WTC11 (cell line): Measurements from ENCODE around the gene ARHGEF17. TPM values are rescaled to one million over a fixed set of nuclear protein-coding genes. Genes with fewer than 3 reads are reported as not detected.

ENCODE experiments used
- ATAC-seq: fragments of 200-7000 bp; cut with Tn5 transposase; 2 replicates; pipeline ENCODE4 v1.10.0; 2021; ENCODE audit warnings: mild to moderate bottlenecking, moderate library complexity
- CTCF ChIA-PET: fragments of 300-600 bp; sonication (Branson Sonifier 250); formaldehyde crosslinking; loops from one replicate; lab custom pipeline; 2021; ENCODE audit warnings: antibody characterized with exemption; lab: Charles Lee
- POLR2A ChIA-PET: fragments of 350-600 bp; sonication (Branson Sonifier 250); formaldehyde crosslinking; loops from one replicate; lab custom pipeline; 2021; ENCODE audit warnings: antibody characterized with exemption; lab: Charles Lee
- DNase-seq: peaks from one replicate; pipeline ENCODE4 v3.0.0; 2021; ENCODE audit warnings: low spot score
- H3K27ac Mint-ChIP-seq: 2 replicates; pipeline ENCODE4 v1.8.0; 2021; ENCODE audit warnings: mixed read lengths
- H3K27me3 Mint-ChIP-seq: 2 replicates; pipeline ENCODE4 v1.8.0; 2021; ENCODE audit warnings: low read depth, mild to moderate bottlenecking, moderate library complexity, mixed read lengths
- H3K36me3 Mint-ChIP-seq: 2 replicates; pipeline ENCODE4 v1.8.0; 2021; ENCODE audit warnings: mixed read lengths
- H3K4me1 Mint-ChIP-seq: 2 replicates; pipeline ENCODE4 v1.8.0; 2022; ENCODE audit warnings: mixed read lengths
- H3K4me3 Mint-ChIP-seq: 2 replicates; pipeline ENCODE4 v1.8.0; 2021; ENCODE audit warnings: mild to moderate bottlenecking, moderate library complexity, mixed read lengths
- H3K9me3 Mint-ChIP-seq: 2 replicates; pipeline ENCODE4 v1.8.0; 2021; ENCODE audit warnings: mixed read lengths
- CDX4 ChIP-seq: fragments of 250-450 bp; sonication (Bioruptor Pico); IDR thresholded peaks from 2 replicates; pipeline ENCODE4 v1.9.0; 2021; ENCODE audit warnings: moderate library complexity, mild to moderate bottlenecking, inconsistent platforms, borderline replicate concordance
- CREB1 ChIP-seq: sonication (generic); formaldehyde crosslinking; IDR thresholded peaks from 2 replicates; pipeline ENCODE4 v1.8.0; 2023; ENCODE audit warnings: mild to moderate bottlenecking, missing genetic modification reagents
- CREM ChIP-seq: sonication (generic); formaldehyde crosslinking; IDR thresholded peaks from 2 replicates; pipeline ENCODE4 v1.8.1; 2022; ENCODE audit warnings: mild to moderate bottlenecking, missing genetic modification reagents, moderate library complexity
- CTCF ChIP-seq: fragments of 200-600 bp; IDR thresholded peaks from 2 replicates; pipeline ENCODE4 v1.8.0; 2022; ENCODE audit warnings: antibody characterized with exemption
- ELF4 ChIP-seq: sonication (generic); formaldehyde crosslinking; IDR thresholded peaks from 2 replicates; pipeline ENCODE4 v1.8.1; 2022; ENCODE audit warnings: low read depth, mild to moderate bottlenecking, moderate library complexity, missing genetic modification reagents
- ESRRA ChIP-seq: sonication (generic); formaldehyde crosslinking; IDR thresholded peaks from 2 replicates; pipeline ENCODE4 v1.8.1; 2022; ENCODE audit warnings: mild to moderate bottlenecking, missing genetic modification reagents, borderline replicate concordance
- KAT7 ChIP-seq: sonication (generic); formaldehyde crosslinking; IDR thresholded peaks from 2 replicates; pipeline ENCODE4 v1.8.1; 2023; ENCODE audit warnings: missing genetic modification reagents, mild to moderate bottlenecking, borderline replicate concordance
- MXD4 ChIP-seq: fragments of 250-450 bp; sonication (Bioruptor Pico); IDR thresholded peaks from 2 replicates; pipeline ENCODE4 v1.8.0; 2021; ENCODE audit warnings: mild to moderate bottlenecking, moderate library complexity, borderline replicate concordance
- MYBL2 ChIP-seq: sonication (generic); formaldehyde crosslinking; IDR thresholded peaks from 2 replicates; pipeline ENCODE4 v1.8.1; 2023; ENCODE audit warnings: mild to moderate bottlenecking, moderate library complexity, missing genetic modification reagents
- SOX15 ChIP-seq: fragments of 250-450 bp; sonication (Bioruptor Pico); IDR thresholded peaks from 2 replicates; pipeline ENCODE4 v1.9.0; 2021; ENCODE audit warnings: mild to moderate bottlenecking
- SP1 ChIP-seq: sonication (generic); formaldehyde crosslinking; conservative IDR thresholded peaks from 2 replicates; pipeline ENCODE4 v1.8.1; 2022; ENCODE audit warnings: missing genetic modification reagents
- TEAD1 ChIP-seq: sonication (generic); formaldehyde crosslinking; IDR thresholded peaks from 2 replicates; pipeline ENCODE4 v1.8.0; 2022; ENCODE audit warnings: mild to moderate bottlenecking, missing genetic modification reagents
- ZNF396 ChIP-seq: fragments of 250-450 bp; sonication (Bioruptor Pico); IDR thresholded peaks from 2 replicates; pipeline ENCODE4 v1.8.0; 2021; ENCODE audit warnings: mild to moderate bottlenecking, moderate library complexity, borderline replicate concordance
- ZNF671 ChIP-seq: fragments of 250-450 bp; sonication (Bioruptor Pico); IDR thresholded peaks from 2 replicates; pipeline ENCODE4 v1.8.0; 2021; ENCODE audit warnings: mild to moderate bottlenecking
- ZSCAN18 ChIP-seq: fragments of 250-450 bp; sonication (Bioruptor Pico); IDR thresholded peaks from 2 replicates; pipeline ENCODE4 v2.1.2; 2022; ENCODE audit warnings: mild to moderate bottlenecking, moderate library complexity
- total RNA-seq: library from RNA; stranded (reverse); gene quantifications from 3 replicates; pipeline ENCODE4 v1.2.3, GENCODE V29; 2021
- TF ChIP-seq, protein P1 (sequence below): sonication (generic); formaldehyde crosslinking; IDR thresholded peaks from 2 replicates; pipeline ENCODE4 v1.8.0; 2023; ENCODE audit warnings: missing genetic modification reagents, mild to moderate bottlenecking, borderline replicate concordance
- TF ChIP-seq, protein P2 (sequence below): sonication (generic); formaldehyde crosslinking; IDR thresholded peaks from 2 replicates; pipeline ENCODE4 v1.8.0; 2022; ENCODE audit warnings: mild to moderate bottlenecking, missing genetic modification reagents
- TF ChIP-seq, protein P3 (sequence below): fragments of 250-450 bp; sonication (Bioruptor Pico); IDR thresholded peaks from 2 replicates; pipeline ENCODE4 v1.9.0; 2021; ENCODE audit warnings: mild to moderate bottlenecking, borderline replicate concordance
- TF ChIP-seq, protein P4 (sequence below): sonication (generic); formaldehyde crosslinking; IDR thresholded peaks from 2 replicates; pipeline ENCODE4 v1.8.0; 2023; ENCODE audit warnings: missing genetic modification reagents

ARHGEF17 gene
- total RNA-seq, 1 experiment from 2014 or later, result 18.2 TPM

DNA sequence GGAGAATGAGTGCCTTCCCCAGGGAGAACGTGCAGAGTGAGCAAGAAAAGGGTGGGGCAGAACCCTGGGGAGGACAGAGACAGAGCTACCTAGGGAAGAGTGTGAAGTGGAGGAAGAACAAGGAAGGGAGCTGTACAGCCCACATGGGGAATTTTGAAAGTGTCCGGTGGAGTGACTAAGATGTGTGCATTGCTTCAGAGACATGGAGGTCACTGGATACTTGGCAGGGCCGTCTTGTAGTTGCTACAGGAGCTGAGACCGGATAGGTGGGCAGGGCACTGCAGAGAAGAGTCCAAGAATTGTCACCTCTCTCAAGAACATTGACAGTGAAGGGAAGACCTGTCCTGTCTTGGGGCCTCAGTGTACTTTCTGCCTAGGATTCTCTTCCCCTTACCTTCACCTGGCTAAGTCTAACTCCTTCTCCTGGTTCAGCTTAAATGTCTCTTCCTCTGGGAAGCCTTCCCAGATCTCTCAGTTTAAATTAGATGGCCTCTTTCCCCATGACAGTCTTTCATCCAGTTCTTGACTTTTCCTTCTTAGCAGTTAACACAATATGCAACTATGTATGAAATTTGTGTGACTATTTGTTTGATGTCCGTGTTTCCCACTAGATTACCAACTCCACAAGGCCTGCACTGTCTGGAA is 45.1 kb upstream of the ARHGEF17 start:
- DNase-seq, result no peak
- ChIA-PET POLR2A (no interaction called here), CTCF (interaction anchor here (0.6 to 3.9 kb wide), 5 partner anchors 20 to 88 kb away, joined by 3 to 16 read pairs (median 5); no protein-coding TSS in a partner anchor)
- no peaks in the 10 kb centered on the region for H3K36me3 Mint-ChIP-seq
- no peak overlapping the region for H3K4me3 Mint-ChIP-seq
- H3K4me1 Mint-ChIP-seq, result peaks cover 4% of the 10 kb centered on the region
- no peaks in the 10 kb centered on the region for H3K9me3 Mint-ChIP-seq
- no peak for ATAC-seq
- peaks cover 40% of the 10 kb centered on the region for H3K27me3 Mint-ChIP-seq
- H3K27ac Mint-ChIP-seq, result no peak overlapping the region
- TF ChIP-seq, protein P1, sequence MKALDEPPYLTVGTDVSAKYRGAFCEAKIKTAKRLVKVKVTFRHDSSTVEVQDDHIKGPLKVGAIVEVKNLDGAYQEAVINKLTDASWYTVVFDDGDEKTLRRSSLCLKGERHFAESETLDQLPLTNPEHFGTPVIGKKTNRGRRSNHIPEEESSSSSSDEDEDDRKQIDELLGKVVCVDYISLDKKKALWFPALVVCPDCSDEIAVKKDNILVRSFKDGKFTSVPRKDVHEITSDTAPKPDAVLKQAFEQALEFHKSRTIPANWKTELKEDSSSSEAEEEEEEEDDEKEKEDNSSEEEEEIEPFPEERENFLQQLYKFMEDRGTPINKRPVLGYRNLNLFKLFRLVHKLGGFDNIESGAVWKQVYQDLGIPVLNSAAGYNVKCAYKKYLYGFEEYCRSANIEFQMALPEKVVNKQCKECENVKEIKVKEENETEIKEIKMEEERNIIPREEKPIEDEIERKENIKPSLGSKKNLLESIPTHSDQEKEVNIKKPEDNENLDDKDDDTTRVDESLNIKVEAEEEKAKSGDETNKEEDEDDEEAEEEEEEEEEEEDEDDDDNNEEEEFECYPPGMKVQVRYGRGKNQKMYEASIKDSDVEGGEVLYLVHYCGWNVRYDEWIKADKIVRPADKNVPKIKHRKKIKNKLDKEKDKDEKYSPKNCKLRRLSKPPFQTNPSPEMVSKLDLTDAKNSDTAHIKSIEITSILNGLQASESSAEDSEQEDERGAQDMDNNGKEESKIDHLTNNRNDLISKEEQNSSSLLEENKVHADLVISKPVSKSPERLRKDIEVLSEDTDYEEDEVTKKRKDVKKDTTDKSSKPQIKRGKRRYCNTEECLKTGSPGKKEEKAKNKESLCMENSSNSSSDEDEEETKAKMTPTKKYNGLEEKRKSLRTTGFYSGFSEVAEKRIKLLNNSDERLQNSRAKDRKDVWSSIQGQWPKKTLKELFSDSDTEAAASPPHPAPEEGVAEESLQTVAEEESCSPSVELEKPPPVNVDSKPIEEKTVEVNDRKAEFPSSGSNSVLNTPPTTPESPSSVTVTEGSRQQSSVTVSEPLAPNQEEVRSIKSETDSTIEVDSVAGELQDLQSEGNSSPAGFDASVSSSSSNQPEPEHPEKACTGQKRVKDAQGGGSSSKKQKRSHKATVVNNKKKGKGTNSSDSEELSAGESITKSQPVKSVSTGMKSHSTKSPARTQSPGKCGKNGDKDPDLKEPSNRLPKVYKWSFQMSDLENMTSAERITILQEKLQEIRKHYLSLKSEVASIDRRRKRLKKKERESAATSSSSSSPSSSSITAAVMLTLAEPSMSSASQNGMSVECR (CRISPR knock-in tag), result no peak
- TF ChIP-seq ESRRA, result no peak
- TF ChIP-seq SP1 (CRISPR knock-in tag), result no peak
- no peak for TF ChIP-seq MYBL2 (CRISPR knock-in tag)
- no peak for TF ChIP-seq ZSCAN18
- TF ChIP-seq CREB1 (CRISPR knock-in tag), result no peak
- TF ChIP-seq CTCF, result no peak
- TF ChIP-seq ELF4 (CRISPR knock-in tag), result no peak
- no peak for TF ChIP-seq CREM (CRISPR knock-in tag)
- no peak for TF ChIP-seq CDX4
- no peak for TF ChIP-seq MXD4 (CRISPR knock-in tag)
- TF ChIP-seq, protein P2, sequence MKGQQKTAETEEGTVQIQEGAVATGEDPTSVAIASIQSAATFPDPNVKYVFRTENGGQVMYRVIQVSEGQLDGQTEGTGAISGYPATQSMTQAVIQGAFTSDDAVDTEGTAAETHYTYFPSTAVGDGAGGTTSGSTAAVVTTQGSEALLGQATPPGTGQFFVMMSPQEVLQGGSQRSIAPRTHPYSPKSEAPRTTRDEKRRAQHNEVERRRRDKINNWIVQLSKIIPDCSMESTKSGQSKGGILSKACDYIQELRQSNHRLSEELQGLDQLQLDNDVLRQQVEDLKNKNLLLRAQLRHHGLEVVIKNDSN, result no peak
- TF ChIP-seq ZNF396 (CRISPR knock-in tag), result no peak
- TF ChIP-seq, protein P3, sequence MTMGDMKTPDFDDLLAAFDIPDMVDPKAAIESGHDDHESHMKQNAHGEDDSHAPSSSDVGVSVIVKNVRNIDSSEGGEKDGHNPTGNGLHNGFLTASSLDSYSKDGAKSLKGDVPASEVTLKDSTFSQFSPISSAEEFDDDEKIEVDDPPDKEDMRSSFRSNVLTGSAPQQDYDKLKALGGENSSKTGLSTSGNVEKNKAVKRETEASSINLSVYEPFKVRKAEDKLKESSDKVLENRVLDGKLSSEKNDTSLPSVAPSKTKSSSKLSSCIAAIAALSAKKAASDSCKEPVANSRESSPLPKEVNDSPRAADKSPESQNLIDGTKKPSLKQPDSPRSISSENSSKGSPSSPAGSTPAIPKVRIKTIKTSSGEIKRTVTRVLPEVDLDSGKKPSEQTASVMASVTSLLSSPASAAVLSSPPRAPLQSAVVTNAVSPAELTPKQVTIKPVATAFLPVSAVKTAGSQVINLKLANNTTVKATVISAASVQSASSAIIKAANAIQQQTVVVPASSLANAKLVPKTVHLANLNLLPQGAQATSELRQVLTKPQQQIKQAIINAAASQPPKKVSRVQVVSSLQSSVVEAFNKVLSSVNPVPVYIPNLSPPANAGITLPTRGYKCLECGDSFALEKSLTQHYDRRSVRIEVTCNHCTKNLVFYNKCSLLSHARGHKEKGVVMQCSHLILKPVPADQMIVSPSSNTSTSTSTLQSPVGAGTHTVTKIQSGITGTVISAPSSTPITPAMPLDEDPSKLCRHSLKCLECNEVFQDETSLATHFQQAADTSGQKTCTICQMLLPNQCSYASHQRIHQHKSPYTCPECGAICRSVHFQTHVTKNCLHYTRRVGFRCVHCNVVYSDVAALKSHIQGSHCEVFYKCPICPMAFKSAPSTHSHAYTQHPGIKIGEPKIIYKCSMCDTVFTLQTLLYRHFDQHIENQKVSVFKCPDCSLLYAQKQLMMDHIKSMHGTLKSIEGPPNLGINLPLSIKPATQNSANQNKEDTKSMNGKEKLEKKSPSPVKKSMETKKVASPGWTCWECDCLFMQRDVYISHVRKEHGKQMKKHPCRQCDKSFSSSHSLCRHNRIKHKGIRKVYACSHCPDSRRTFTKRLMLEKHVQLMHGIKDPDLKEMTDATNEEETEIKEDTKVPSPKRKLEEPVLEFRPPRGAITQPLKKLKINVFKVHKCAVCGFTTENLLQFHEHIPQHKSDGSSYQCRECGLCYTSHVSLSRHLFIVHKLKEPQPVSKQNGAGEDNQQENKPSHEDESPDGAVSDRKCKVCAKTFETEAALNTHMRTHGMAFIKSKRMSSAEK (CRISPR knock-in tag), result no peak
- no peak for TF ChIP-seq TEAD1 (CRISPR knock-in tag)
- no peak for TF ChIP-seq ZNF671 (CRISPR knock-in tag)
- TF ChIP-seq, protein P4, sequence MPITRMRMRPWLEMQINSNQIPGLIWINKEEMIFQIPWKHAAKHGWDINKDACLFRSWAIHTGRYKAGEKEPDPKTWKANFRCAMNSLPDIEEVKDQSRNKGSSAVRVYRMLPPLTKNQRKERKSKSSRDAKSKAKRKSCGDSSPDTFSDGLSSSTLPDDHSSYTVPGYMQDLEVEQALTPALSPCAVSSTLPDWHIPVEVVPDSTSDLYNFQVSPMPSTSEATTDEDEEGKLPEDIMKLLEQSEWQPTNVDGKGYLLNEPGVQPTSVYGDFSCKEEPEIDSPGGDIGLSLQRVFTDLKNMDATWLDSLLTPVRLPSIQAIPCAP (CRISPR knock-in tag), result no peak
- TF ChIP-seq KAT7, result no peak
- no peak for TF ChIP-seq SOX15 (CRISPR knock-in tag)
